WTC11 (cell line): Measurements from ENCODE around the gene STXBP6. TPM values are rescaled to one million over a fixed set of nuclear protein-coding genes. Genes with fewer than 3 reads are reported as not detected.

Experiments used
- AR ChIP-seq: fragments of 250-450 bp; sonication (Bioruptor Pico); IDR thresholded peaks from 2 replicates; pipeline ENCODE4 v1.9.0; 2021; ENCODE audit warnings: mild to moderate bottlenecking
- ATF3 ChIP-seq: sonication (generic); formaldehyde crosslinking; conservative IDR thresholded peaks from 2 replicates; pipeline ENCODE4 v1.8.1; 2022; ENCODE audit warnings: mild to moderate bottlenecking, missing genetic modification reagents
- CTCF ChIP-seq: fragments of 200-600 bp; IDR thresholded peaks from 2 replicates; pipeline ENCODE4 v1.8.0; 2022; ENCODE audit warnings: antibody characterized with exemption
- E2F5 ChIP-seq: sonication (generic); formaldehyde crosslinking; IDR thresholded peaks from 2 replicates; pipeline ENCODE4 v1.8.1; 2022; ENCODE audit warnings: mild to moderate bottlenecking, moderate library complexity, missing genetic modification reagents
- ESRRA ChIP-seq: sonication (generic); formaldehyde crosslinking; IDR thresholded peaks from 2 replicates; pipeline ENCODE4 v1.8.1; 2022; ENCODE audit warnings: mild to moderate bottlenecking, missing genetic modification reagents, borderline replicate concordance
- ETV6 ChIP-seq: sonication (generic); formaldehyde crosslinking; IDR thresholded peaks from 2 replicates; pipeline ENCODE4 v1.8.1; 2022; ENCODE audit warnings: mild to moderate bottlenecking, missing genetic modification reagents
- FOXK1 ChIP-seq: sonication (generic); formaldehyde crosslinking; IDR thresholded peaks from 2 replicates; pipeline ENCODE4 v1.8.0; 2022; ENCODE audit warnings: mild to moderate bottlenecking, moderate library complexity, missing genetic modification reagents
- HMGXB4 ChIP-seq: sonication (generic); formaldehyde crosslinking; IDR thresholded peaks from 2 replicates; pipeline ENCODE4 v1.8.1; 2023; ENCODE audit warnings: mild to moderate bottlenecking, moderate library complexity, missing genetic modification reagents
- IRF2 ChIP-seq: sonication (generic); formaldehyde crosslinking; IDR thresholded peaks from 2 replicates; pipeline ENCODE4 v1.8.0; 2022; ENCODE audit warnings: low read depth, missing genetic modification reagents, borderline replicate concordance
- MLX ChIP-seq: sonication (generic); formaldehyde crosslinking; IDR thresholded peaks from 2 replicates; pipeline ENCODE4 v1.8.1; 2023; ENCODE audit warnings: mild to moderate bottlenecking, missing genetic modification reagents, moderate library complexity
- NR2C2 ChIP-seq: sonication (generic); formaldehyde crosslinking; IDR thresholded peaks from 2 replicates; pipeline ENCODE4 v1.8.0; 2022; ENCODE audit warnings: mild to moderate bottlenecking, missing genetic modification reagents
- NR3C1 ChIP-seq: sonication (generic); formaldehyde crosslinking; conservative IDR thresholded peaks from 2 replicates; pipeline ENCODE4 v1.8.1; 2023; ENCODE audit warnings: low read depth, mild to moderate bottlenecking, missing genetic modification reagents
- RELA ChIP-seq: sonication (generic); formaldehyde crosslinking; IDR thresholded peaks from 2 replicates; pipeline ENCODE4 v1.8.1; 2022; ENCODE audit warnings: missing genetic modification reagents, mild to moderate bottlenecking, borderline replicate concordance
- SP1 ChIP-seq: sonication (generic); formaldehyde crosslinking; conservative IDR thresholded peaks from 2 replicates; pipeline ENCODE4 v1.8.1; 2022; ENCODE audit warnings: missing genetic modification reagents
- TEAD4 ChIP-seq: sonication (generic); formaldehyde crosslinking; IDR thresholded peaks from 2 replicates; pipeline ENCODE4 v1.8.0; 2022; ENCODE audit warnings: mild to moderate bottlenecking, missing genetic modification reagents
- USF2 ChIP-seq: sonication (generic); formaldehyde crosslinking; IDR thresholded peaks from 2 replicates; pipeline ENCODE4 v1.8.1; 2023; ENCODE audit warnings: mild to moderate bottlenecking, missing genetic modification reagents, moderate library complexity
- ZBTB43 ChIP-seq: sonication (generic); formaldehyde crosslinking; IDR thresholded peaks from 2 replicates; pipeline ENCODE4 v1.8.1; 2023; ENCODE audit warnings: mild to moderate bottlenecking, missing genetic modification reagents
- ZNF281 ChIP-seq: sonication (generic); formaldehyde crosslinking; IDR thresholded peaks from 2 replicates; pipeline ENCODE4 v1.8.0; 2023; ENCODE audit warnings: mild to moderate bottlenecking, missing genetic modification reagents
- ZNF423 ChIP-seq: fragments of 250-450 bp; sonication (Bioruptor Pico); IDR thresholded peaks from 2 replicates; pipeline ENCODE4 v2.1.2; 2022; ENCODE audit warnings: mild to moderate bottlenecking, moderate library complexity
- ZNF512 ChIP-seq: sonication (generic); formaldehyde crosslinking; IDR thresholded peaks from 2 replicates; pipeline ENCODE4 v1.8.1; 2022; ENCODE audit warnings: missing genetic modification reagents, borderline replicate concordance
- total RNA-seq: library from RNA; stranded (reverse); gene quantifications from 3 replicates; pipeline ENCODE4 v1.2.3, GENCODE V29; 2021

STXBP6 gene
- total RNA-seq, 1 experiment from 2014 or later: 4.2 TPM

- TF ChIP-seq ZBTB43 (CRISPR knock-in tag) (0 out of 2 replicates have a peak, but pooled peaks have one; percentile 38), TEAD4 (CRISPR knock-in tag) (peak; percentile 61; the same call in 1 of the 2 replicates), USF2 (CRISPR knock-in tag) (no peak), RELA (CRISPR knock-in tag) (0 out of 2 replicates have a peak, but pooled peaks have one; percentile 28), SP1 (peak; percentile 49), HMGXB4 (CRISPR knock-in tag) (peak; percentile 42; the same call in 1 of the 2 replicates), ZNF512 (CRISPR knock-in tag) (no peak), NR3C1 (0 out of 2 replicates have a peak, but pooled peaks have one; percentile 27), E2F5 (no peak), ESRRA (peak; percentile 77; the same call in 1 of the 2 replicates), ZNF423 (CRISPR knock-in tag) (peak; percentile 69), AR (CRISPR knock-in tag) (no peak), MLX (no peak), IRF2 (CRISPR knock-in tag) (no peak), FOXK1 (0 out of 2 replicates have a peak, but pooled peaks have one; percentile 19), ETV6 (CRISPR knock-in tag) (peak; percentile 76; the same call in 1 of the 2 replicates), CTCF (no peak), NR2C2 (CRISPR knock-in tag) (0 out of 2 replicates have a peak, but pooled peaks have one; percentile 19), ZNF281 (CRISPR knock-in tag) (0 out of 2 replicates have a peak, but pooled peaks have one; percentile 61), ATF3 (no peak)
Observed at GRCh38 chr14:25049568-25050268, at the start of gene STXBP6 (continued).
